Esophagus squamous epithelium (tissue), 5 donors: ENCODE data around the gene PHF12. TPM values are rescaled to one million over a fixed set of nuclear protein-coding genes. Genes with fewer than 3 reads are reported as not detected.
A peak's percentile ranks its signal among the peaks of the same experiment; 100 is the strongest.

Experiments
- DNase-seq: peaks from one replicate; lab custom pipeline; 2025; lab: John Stamatoyannopoulos, UW
- H3K27ac ChIP-seq, 4 donors: fragments of 200-600 bp; sonication (generic); one replicate each; pipeline ENCODE4 v1.5.1; 2016 to 2019; ENCODE audit warnings: mild to moderate bottlenecking in 1 of 4
- H3K27me3 ChIP-seq, 4 donors: fragments of 200-600 bp; sonication (generic); 1 replicate in 3 of 4; 2 replicates in 1 of 4; pipeline versions ENCODE4 v1.5.1 to v1.6.0; 2017 to 2021; ENCODE audit warnings: antibody characterized with exemption in 1 of 4
- H3K36me3 ChIP-seq, 3 donors: fragments of 200-600 bp; sonication (generic); one replicate each; pipeline ENCODE4 v1.5.1; 2016 to 2019
- H3K4me1 ChIP-seq, 3 donors: fragments of 200-600 bp; sonication (generic); one replicate each; pipeline ENCODE4 v1.5.1; 2017 to 2019
- H3K4me3 ChIP-seq, 4 donors: fragments of 200-600 bp; sonication (generic); 1 replicate in 3 of 4; 2 replicates in 1 of 4; pipeline ENCODE4 v1.5.1; 2016 to 2019; ENCODE audit warnings: mild to moderate bottlenecking in 2 of 4, moderate library complexity in 1 of 4
- H3K9me3 ChIP-seq, 3 donors: fragments of 200-600 bp; sonication (generic); one replicate each; pipeline ENCODE4 v1.5.1; 2016 to 2019
- CTCF ChIP-seq, 6 experiments: fragments of 450-650 bp in 4 of 6; fragments of 200-600 bp in 2 of 6; sonication (generic) in 2 of 6; IDR thresholded peaks; one replicate each; pipeline ENCODE4 v1.5.1; 2016 to 2019; ENCODE audit warnings: antibody characterized with exemption in 6 of 6, mild to moderate bottlenecking in 4 of 6, moderate library complexity in 4 of 6
- POLR2A ChIP-seq, 4 donors: fragments of 450-650 bp; IDR thresholded peaks; one replicate each; pipeline ENCODE4 v1.6.1; 2017; ENCODE audit warnings: antibody characterized with exemption in 4 of 4, mild to moderate bottlenecking in 4 of 4, moderate library complexity in 3 of 4
- WGBS, 2 donors: methylation state at CpG; one replicate each; pipeline ENCODE4 v1.1.5; 2018; 5-methylcytosine and 5-hydroxymethylcytosine counted together
- intact Hi-C: fragments of 100-400 bp; cut with DNase I; formaldehyde crosslinking; loops from one replicate; pipeline ENCODE4 v1.15.0; 2022
- total RNA-seq, 4 donors: library from RNA; depleted of rRNA; stranded (reverse); fragments of >200 nt; gene quantifications; one replicate each; pipeline ENCODE4 v1.1.0, GENCODE V29; 2016
- donor health status: DM: yes; HTN: yes; CAD: no.

Gene PHF12
- total RNA-seq, 4 donors from 2014 or later, result 13.0 to 35.6 (median 18.8) TPM

GRCh38 chr17:28882154-28882895, 69.0 kb downstream of the PHF12 start:
- Histone ChIP-seq H3K9me3 (no peaks in the 10 kb centered on the region), H3K27ac (no peak overlapping the region), H3K4me3 (no peak overlapping the region), H3K36me3 (peaks cover 49 to 100% (median 70%) of the 10 kb centered on the region in 3 donors), H3K4me1 (no peaks in the 10 kb centered on the region), H3K27me3 (no peaks in the 10 kb centered on the region)
- intact Hi-C loops, result no loop called here
- no peak for DNase-seq
- WGBS, 2 donors, result 93 to 95% methylated on average over 10 to 13 of the region's 18 CpGs
- TF ChIP-seq CTCF (IDR thresholded peaks at IDR 0.05) (no peak), POLR2A (IDR thresholded peaks at IDR 0.05) (no peak)

- H3K27me3 ChIP-seq, result no peaks in the 10 kb centered on the region
- DNase-seq, result no peak
- TF ChIP-seq CTCF (IDR thresholded peaks at IDR 0.05), result no peak
- TF ChIP-seq POLR2A (IDR thresholded peaks at IDR 0.05), result no peak
- H3K27ac ChIP-seq, result no peak overlapping the region
- no peaks in the 10 kb centered on the region for H3K9me3 ChIP-seq
- intact Hi-C loops, result no loop called here
- H3K36me3 ChIP-seq, result peaks cover 46 to 93% (median 70%) of the 10 kb centered on the region in 3 donors
- no peak overlapping the region for H3K4me3 ChIP-seq
- whole genome bisulfite sequencing, 2 donors, result 92 to 95% methylated on average over 13 to 17 of the region's 17 CpGs
- no peaks in the 10 kb centered on the region for H3K4me1 ChIP-seq
These were observed 69.7 kb downstream of the PHF12 start for GRCh38 chr17:28881533-28882056.

GRCh38 chr17:28880572-28880945, 70.8 kb downstream of the PHF12 start:
- no peak overlapping the region for H3K27ac ChIP-seq
- peaks cover 0 to 9% (median 0%) of the 10 kb centered on the region in 3 donors for H3K4me1 ChIP-seq
- intact Hi-C loops, result no loop called here
- 74 to 87% methylated on average over 4 to 6 of the region's 10 CpGs for WGBS, 2 donors
- H3K4me3 ChIP-seq, result no peak overlapping the region
- no peaks in the 10 kb centered on the region for H3K27me3 ChIP-seq
- peaks cover 45 to 82% (median 70%) of the 10 kb centered on the region in 3 donors for H3K36me3 ChIP-seq
- TF ChIP-seq POLR2A (IDR thresholded peaks at IDR 0.05), result no peak
- no peak for TF ChIP-seq CTCF (IDR thresholded peaks at IDR 0.05)
- no peaks in the 10 kb centered on the region for H3K9me3 ChIP-seq
- no peak for DNase-seq

GRCh38 chr17:28879886-28880571, 71.3 kb downstream of the PHF12 start:
- H3K9me3 ChIP-seq, result no peaks in the 10 kb centered on the region
- H3K36me3 ChIP-seq, result peaks cover 40 to 77% (median 65%) of the 10 kb centered on the region in 3 donors
- no peak overlapping the region for H3K4me3 ChIP-seq
- peaks cover 0 to 14% (median 0%) of the 10 kb centered on the region in 3 donors for H3K4me1 ChIP-seq
- no peak for DNase-seq
- intact Hi-C loops, result no loop called here
- no peaks in the 10 kb centered on the region for H3K27me3 ChIP-seq
- WGBS, 2 donors, result 61 to 67% methylated on average over 9 of the region's 9 CpGs
- TF ChIP-seq POLR2A (IDR thresholded peaks at IDR 0.05), result no peak
- no peak for TF ChIP-seq CTCF (IDR thresholded peaks at IDR 0.05)
- no peak overlapping the region for H3K27ac ChIP-seq

GRCh38 chr17:28878981-28879380, 72.3 kb downstream of the PHF12 start:
- DNase-seq, result no peak

More at GRCh38 chr17:28878981-28879380, 72.3 kb downstream of the PHF12 start:
- TF ChIP-seq CTCF (IDR thresholded peaks at IDR 0.05), result peak in 4 of 6 experiments; percentile 7 to 45 (median 19)
- TF ChIP-seq POLR2A (IDR thresholded peaks at IDR 0.05), result no peak
- H3K4me3 ChIP-seq, result no peak overlapping the region
- WGBS, 2 donors, result 88% methylated on average over 3 of the region's 4 CpGs; no CpG with 5 or more reads in 1 of the 2 donors
- H3K36me3 ChIP-seq, result peaks cover 32 to 66% (median 55%) of the 10 kb centered on the region in 3 donors
- H3K27me3 ChIP-seq, result no peaks in the 10 kb centered on the region
- H3K9me3 ChIP-seq, result no peaks in the 10 kb centered on the region
- intact Hi-C loops, result no loop called here
- H3K4me1 ChIP-seq, result peaks cover 0 to 19% (median 0%) of the 10 kb centered on the region in 3 donors
- H3K27ac ChIP-seq, result no peak overlapping the region
